ENCODE data around the gene COX5B. TPM values are rescaled to one million over a fixed set of nuclear protein-coding genes. Genes with fewer than 3 reads are reported as not detected.
A peak's percentile ranks its signal among the peaks of the same experiment; 100 is the strongest.

The COX5B gene
- total and polyA plus RNA-seq, 10 of the 15 experiments (the other 5 are each of a cell fraction or from before 2014, with no cell fraction given), result 69.5 to 518 (median 363) TPM

GRCh38 chr2:97663962-97664635, 18.2 kb downstream of the COX5B start, which contains the start of gene ACTR1B (continued):
- TF ChIP-seq HCFC1 (IDR thresholded peaks at IDR 0.05; ENCODE audit: low read length) (no peak), SKIL (IDR thresholded peaks at IDR 0.05; ENCODE audit: low read depth, poor library complexity, severe bottlenecking) (peak; percentile 58), BACH1 (IDR thresholded peaks at IDR 0.05; ENCODE audit: borderline replicate concordance) (0 out of 2 replicates have a peak, but pooled peaks have one; percentile 21), HDAC2 (IDR thresholded peaks at IDR 0.05) (no peak), SREBF1 (IDR thresholded peaks at IDR 0.05; ENCODE audit: low read length) (no peak), CHD2 (IDR thresholded peaks at IDR 0.05; ENCODE audit: borderline replicate concordance, low read depth, low read length) (peak; percentile 93), GATAD2B (conservative IDR thresholded peaks at IDR 0.05; ENCODE audit: low read depth) (peak; percentile 12; the same call in 1 of the 2 replicates), CHD1 (IDR thresholded peaks at IDR 0.05; ENCODE audit: low read depth, low read length) (no peak), GABPA (IDR thresholded peaks at IDR 0.05; ENCODE audit: low read depth) (no peak), POLR2A (IDR thresholded peaks at IDR 0.05; ENCODE audit: low read depth, low read length) (peak; percentile 74), STAT1 (conservative IDR thresholded peaks at IDR 0.05) (no peak), CBX3 (IDR thresholded peaks at IDR 0.05; ENCODE audit: borderline replicate concordance, low read depth) (no peak), YY1 (IDR thresholded peaks at IDR 0.05; ENCODE audit: low read depth, low read length) (peak; percentile 42), CHD4 (IDR thresholded peaks at IDR 0.05) (no peak), ZNF24 (IDR thresholded peaks at IDR 0.05) (no peak), ASH2L (IDR thresholded peaks at IDR 0.05; ENCODE audit: borderline replicate concordance, low read depth) (no peak), CREM (IDR thresholded peaks at IDR 0.05; ENCODE audit: low read depth) (peak; percentile 82), PML (IDR thresholded peaks at IDR 0.05; ENCODE audit: low read length) (no peak; the same call in 1 of the 2 replicates), WRNIP1 (IDR thresholded peaks at IDR 0.05; ENCODE audit: borderline replicate concordance, low read depth, low read length) (no peak), ATF2 (IDR thresholded peaks at IDR 0.05; ENCODE audit: low read length) (peak; percentile 98), PBX3 (IDR thresholded peaks at IDR 0.05; ENCODE audit: insufficient replicate concordance, low read depth, low read length) (peak; percentile 96), SMC3 (IDR thresholded peaks at IDR 0.05; ENCODE audit: borderline replicate concordance, low read length) (peak; percentile 35; the same call in 1 of the 2 replicates), E2F8 (IDR thresholded peaks at IDR 0.05; ENCODE audit: low read depth, partially characterized antibody) (peak; percentile 68), TCF7 (IDR thresholded peaks at IDR 0.05; ENCODE audit: borderline replicate concordance) (no peak)
